H9 (cell line): ENCODE measurements around the gene ARID1B. TPM values are rescaled to one million over a fixed set of nuclear protein-coding genes. Genes with fewer than 3 reads are reported as not detected.

Experiments
- DNase-seq: peaks from one replicate; pipeline ENCODE4 v3.0.0-alpha.2; 2017
- H2AFZ ChIP-seq: one replicate; pipeline ENCODE4 v1.6.1; 2013; ENCODE audit warnings: mild to moderate bottlenecking, low read length, control low read depth, moderate library complexity
- H2AK5ac ChIP-seq: 2 replicates; pipeline ENCODE4 v1.6.1; 2013; ENCODE audit warnings: low read length, control low read depth, mixed read lengths; ENCODE audit not compliant: insufficient read length
- H2BK120ac ChIP-seq: one replicate; pipeline ENCODE4 v1.6.1; 2013; ENCODE audit warnings: low read depth, mild to moderate bottlenecking, low read length, control low read depth, inconsistent platforms; ENCODE audit not compliant: poor library complexity, severe bottlenecking
- H2BK12ac ChIP-seq: 2 replicates; pipeline ENCODE4 v1.6.1; 2013; ENCODE audit warnings: low read length, control low read depth, mixed read lengths, low read depth; ENCODE audit not compliant: insufficient read length
- H2BK15ac ChIP-seq: 2 replicates; pipeline ENCODE4 v1.6.1; 2013; ENCODE audit warnings: low read depth, low read length, control low read depth
- H2BK20ac ChIP-seq: one replicate; pipeline ENCODE4 v1.6.1; 2013; ENCODE audit warnings: low read depth, mild to moderate bottlenecking, low read length, control low read depth, inconsistent platforms; ENCODE audit not compliant: poor library complexity, severe bottlenecking
- H2BK5ac ChIP-seq: 2 replicates; pipeline ENCODE4 v1.6.1; 2013; ENCODE audit warnings: low read length, control low read depth, mixed read lengths; ENCODE audit not compliant: insufficient read length
- H3K14ac ChIP-seq: 2 replicates; pipeline ENCODE4 v1.6.1; 2013; ENCODE audit warnings: low read length, control low read depth; ENCODE audit not compliant: insufficient read depth
- H3K18ac ChIP-seq: 2 replicates; pipeline ENCODE4 v1.6.1; 2013; ENCODE audit warnings: low read depth, mild to moderate bottlenecking, mixed read lengths, low read length, control low read depth; ENCODE audit not compliant: insufficient read length
- H3K23ac ChIP-seq: 2 replicates; pipeline ENCODE4 v1.6.1; 2013; ENCODE audit warnings: low read length, control low read depth, mixed read lengths, low read depth; ENCODE audit not compliant: insufficient read length
- H3K23me2 ChIP-seq: 2 replicates; pipeline ENCODE4 v1.6.1; 2013; ENCODE audit warnings: low read depth, mild to moderate bottlenecking, mixed read lengths, low read length, control low read depth; ENCODE audit not compliant: insufficient read length, poor library complexity, severe bottlenecking
- H3K27ac ChIP-seq: 2 replicates; pipeline ENCODE4 v1.5.1; 2013; ENCODE audit warnings: low read length, control low read depth, mixed read lengths, low read depth; ENCODE audit not compliant: insufficient read length
- H3K27me3 ChIP-seq: 2 replicates; pipeline ENCODE4 v1.6.1; 2013; ENCODE audit warnings: low read length, control low read depth, inconsistent platforms; ENCODE audit not compliant: insufficient read depth
- H3K4ac ChIP-seq: 2 replicates; pipeline ENCODE4 v1.6.1; 2013; ENCODE audit warnings: low read depth, mild to moderate bottlenecking, control low read depth, inconsistent platforms, low read length, moderate library complexity
- H3K4me1 ChIP-seq: 2 replicates; pipeline ENCODE4 v1.6.1; 2013; ENCODE audit warnings: low read length, control low read depth, inconsistent platforms; ENCODE audit not compliant: insufficient read depth
- H3K4me2 ChIP-seq: 2 replicates; pipeline ENCODE4 v1.6.1; 2013; ENCODE audit warnings: low read length, control low read depth, mixed read lengths; ENCODE audit not compliant: insufficient read length, insufficient read depth
- H3K56ac ChIP-seq: 2 replicates; pipeline ENCODE4 v1.6.1; 2013; ENCODE audit warnings: low read depth, mild to moderate bottlenecking, mixed read lengths, low read length, control low read depth; ENCODE audit not compliant: insufficient read length
- H3K79me1 ChIP-seq: 2 replicates; pipeline ENCODE4 v1.6.1; 2013; ENCODE audit warnings: low read depth, mild to moderate bottlenecking, moderate library complexity, low read length, control low read depth, inconsistent platforms; ENCODE audit not compliant: insufficient read depth, poor library complexity, severe bottlenecking
- H3K79me2 ChIP-seq: 2 replicates; pipeline ENCODE4 v1.6.1; 2013; ENCODE audit warnings: low read length, control low read depth, inconsistent platforms; ENCODE audit not compliant: insufficient read depth
- H3K9ac ChIP-seq: 2 replicates; pipeline ENCODE4 v1.6.1; 2013; ENCODE audit warnings: low read length, control low read depth, mixed read lengths; ENCODE audit not compliant: insufficient read length; ENCODE audit errors: extremely low read depth
- H3K9me3 ChIP-seq: one replicate; pipeline ENCODE4 v1.6.1; 2013; ENCODE audit warnings: low read depth, low read length, inconsistent platforms; ENCODE audit not compliant: control insufficient read depth
- H3T11ph ChIP-seq: one replicate; pipeline ENCODE4 v1.6.1; 2013; ENCODE audit warnings: mild to moderate bottlenecking, low read length, control low read depth, inconsistent platforms
- H4K20me1 ChIP-seq: one replicate; pipeline ENCODE4 v1.6.1; 2013; ENCODE audit not compliant: control insufficient read depth, insufficient read length, insufficient read depth
- H4K5ac ChIP-seq: 2 replicates; pipeline ENCODE4 v1.6.1; 2013; ENCODE audit warnings: low read depth, mild to moderate bottlenecking, mixed read lengths, low read length, control low read depth; ENCODE audit not compliant: insufficient read length
- H4K8ac ChIP-seq: replicated peaks from 2 replicates; pipeline ENCODE4 v1.6.1; 2013; ENCODE audit warnings: low read length, control low read depth, mixed read lengths, low read depth; ENCODE audit not compliant: insufficient read length
- H4K91ac ChIP-seq: 2 replicates; pipeline ENCODE4 v1.6.1; 2013; ENCODE audit warnings: low read depth, mild to moderate bottlenecking, moderate library complexity, mixed read lengths, low read length, control low read depth; ENCODE audit not compliant: insufficient read length
- H3K27ac Mint-ChIP-seq, 3 experiments: 2 replicates in 2 of 3; 3 replicates in 1 of 3; pipeline ENCODE4 v1.8.0; 2020 to 2021; ENCODE audit warnings: mixed read lengths in 3 of 3, mild to moderate bottlenecking in 1 of 3, moderate library complexity in 1 of 3
- H3K27me3 Mint-ChIP-seq: 2 replicates; pipeline ENCODE4 v1.8.0; 2021; ENCODE audit warnings: low read depth, mild to moderate bottlenecking, moderate library complexity, mixed read lengths
- H3K36me3 Mint-ChIP-seq, 3 experiments: 2 replicates in 2 of 3; 3 replicates in 1 of 3; pipeline ENCODE4 v1.8.0; 2020 to 2021; ENCODE audit warnings: low read depth in 3 of 3, mixed read lengths in 3 of 3; ENCODE audit not compliant: insufficient read depth in 1 of 3
- H3K4me1 Mint-ChIP-seq, 2 experiments: 2 replicates each; pipeline ENCODE4 v1.8.0; 2020; ENCODE audit warnings: mixed read lengths in 2 of 2
- H3K4me3 Mint-ChIP-seq, 2 experiments: 2 replicates in 1 of 2; 3 replicates in 1 of 2; pipeline ENCODE4 v1.8.0; 2020 to 2021; ENCODE audit warnings: mild to moderate bottlenecking in 2 of 2, mixed read lengths in 2 of 2, moderate library complexity in 1 of 2
- H3K9me3 Mint-ChIP-seq, 2 experiments: 2 replicates in 1 of 2; 3 replicates in 1 of 2; pipeline ENCODE4 v1.8.0; 2020; ENCODE audit warnings: mild to moderate bottlenecking in 2 of 2, mixed read lengths in 2 of 2, moderate library complexity in 1 of 2
- WGBS: extraction: QIAGEN DNeasy Blood & Tissue Kit; methylation state at CpG from one replicate; pipeline ENCODE4 v1.1.7; 2013; ENCODE audit warnings: missing lambda C conversion rate, low lambda C conversion rate, mixed read lengths; ENCODE audit not compliant: insufficient read length; ENCODE audit errors: extremely low coverage; 5-methylcytosine and 5-hydroxymethylcytosine counted together
- total RNA-seq: library from RNA; stranded (reverse); gene quantifications from 2 replicates; pipeline ENCODE4 v1.2.1, GENCODE V29; 2021
- TF ChIP-seq, protein P1 (sequence below): fragments of 200-600 bp; sonication (generic); conservative IDR thresholded peaks from 3 replicates; pipeline ENCODE4 v1.8.0; 2021; ENCODE audit warnings: antibody characterized with exemption, mild to moderate bottlenecking

The ARID1B gene
- total RNA-seq, 1 experiment from 2014 or later: 88.2 TPM

DNA sequence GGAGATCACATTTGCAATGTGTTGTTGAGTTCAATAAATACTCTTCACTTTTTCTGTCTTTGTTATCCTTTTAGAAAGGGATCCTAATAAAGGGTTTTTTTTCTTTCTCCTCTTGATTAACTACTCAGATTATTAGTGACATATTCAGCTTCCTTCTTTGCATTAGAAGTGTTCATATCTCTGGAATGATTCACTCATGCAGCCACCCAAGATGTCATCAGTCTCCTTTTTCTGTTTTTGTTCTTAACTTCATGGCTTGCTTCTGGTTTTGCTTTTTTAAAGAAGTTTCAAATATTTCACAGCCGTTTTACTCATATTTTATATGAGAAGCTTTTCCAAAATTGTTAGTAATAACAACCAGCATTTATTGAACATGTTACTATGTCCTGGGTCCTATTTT, 358.5 kb downstream of the ARID1B start:
- Histone ChIP-seq H3K23me2 (no peaks in the 10 kb centered on the region), H2BK12ac (no peak overlapping the region), H3K4me1 (no peaks in the 10 kb centered on the region), H3K56ac (no peak overlapping the region), H3K9me3 (no peaks in the 10 kb centered on the region), H2BK5ac (no peak overlapping the region), H2BK20ac (no peak overlapping the region), H3K79me2 (no peaks in the 10 kb centered on the region), H3K27ac (no peak overlapping the region), H3K4me2 (no peak overlapping the region), H2AK5ac (no peak overlapping the region), H4K20me1 (no peaks in the 10 kb centered on the region), H4K8ac (no peak overlapping the region), H3K79me1 (peaks cover 2% of the 10 kb centered on the region), H4K5ac (no peak overlapping the region), H2BK120ac (no peak overlapping the region), H3K18ac (no peak overlapping the region), H3K4ac (no peak overlapping the region), H2BK15ac (no peak overlapping the region), H2AFZ (no peak overlapping the region), H3K23ac (no peak overlapping the region), H3K27me3 (no peaks in the 10 kb centered on the region), H3T11ph (no peak overlapping the region), H4K91ac (no peak overlapping the region), H3K9ac (no peak overlapping the region), H3K14ac (no peak overlapping the region)
- H3K9me3 Mint-ChIP-seq: no peaks in the 10 kb centered on the region
- no peak overlapping the region for H3K4me3 Mint-ChIP-seq
- no CpG with 5 or more reads among the region's 1 CpG for WGBS
- H3K27ac Mint-ChIP-seq: peak overlapping the region in 1 of 3 experiments; percentile 59; a peak in 1 of 7 replicates
- H3K27me3 Mint-ChIP-seq: no peaks in the 10 kb centered on the region; the same call in 1 of the 2 replicates
- TF ChIP-seq, protein P1, sequence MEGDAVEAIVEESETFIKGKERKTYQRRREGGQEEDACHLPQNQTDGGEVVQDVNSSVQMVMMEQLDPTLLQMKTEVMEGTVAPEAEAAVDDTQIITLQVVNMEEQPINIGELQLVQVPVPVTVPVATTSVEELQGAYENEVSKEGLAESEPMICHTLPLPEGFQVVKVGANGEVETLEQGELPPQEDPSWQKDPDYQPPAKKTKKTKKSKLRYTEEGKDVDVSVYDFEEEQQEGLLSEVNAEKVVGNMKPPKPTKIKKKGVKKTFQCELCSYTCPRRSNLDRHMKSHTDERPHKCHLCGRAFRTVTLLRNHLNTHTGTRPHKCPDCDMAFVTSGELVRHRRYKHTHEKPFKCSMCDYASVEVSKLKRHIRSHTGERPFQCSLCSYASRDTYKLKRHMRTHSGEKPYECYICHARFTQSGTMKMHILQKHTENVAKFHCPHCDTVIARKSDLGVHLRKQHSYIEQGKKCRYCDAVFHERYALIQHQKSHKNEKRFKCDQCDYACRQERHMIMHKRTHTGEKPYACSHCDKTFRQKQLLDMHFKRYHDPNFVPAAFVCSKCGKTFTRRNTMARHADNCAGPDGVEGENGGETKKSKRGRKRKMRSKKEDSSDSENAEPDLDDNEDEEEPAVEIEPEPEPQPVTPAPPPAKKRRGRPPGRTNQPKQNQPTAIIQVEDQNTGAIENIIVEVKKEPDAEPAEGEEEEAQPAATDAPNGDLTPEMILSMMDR: no peak
- peaks cover 1 to 37% (median 24%) of the 10 kb centered on the region in 3 experiments; a peak in 6 of 7 replicates for H3K36me3 Mint-ChIP-seq
- DNase-seq: no peak
- peaks cover 0 to 5% of the 10 kb centered on the region in 2 experiments; a peak in 2 of 4 replicates for H3K4me1 Mint-ChIP-seq
